Omental fat pad (tissue), 4 donors: ENCODE measurements around the gene PRND. TPM values are rescaled to one million over a fixed set of nuclear protein-coding genes. Genes with fewer than 3 reads are reported as not detected.
A peak's percentile ranks its signal among the peaks of the same experiment; 100 is the strongest.
"Not testable (repeated sequence)": the region's sequence is repeated elsewhere in the genome, so short reads cannot be mapped to it uniquely, and the experiment has no call there.

Source experiments
- ATAC-seq: fragments of 150-250 bp; one replicate; pipeline ENCODE4 v1.9.1; 2016; ENCODE audit warnings: mild to moderate bottlenecking, moderate library complexity; ENCODE audit not compliant: low FRiP score
- DNase-seq: peaks from one replicate; pipeline ENCODE4 v3.0.0-alpha.2; 2019; ENCODE audit warnings: low spot score
- CTCF ChIP-seq, 3 donors: fragments of 450-650 bp; IDR thresholded peaks; one replicate each; pipeline ENCODE4 v1.5.1; 2016 to 2017; ENCODE audit warnings: antibody characterized with exemption in 3 of 3, mild to moderate bottlenecking in 3 of 3, moderate library complexity in 2 of 3
- total RNA-seq, 4 donors: library from RNA; depleted of rRNA; stranded (reverse); fragments of >200 nt; gene quantifications; one replicate each; pipeline ENCODE4 v1.1.0, GENCODE V29; 2016

The PRND gene
- total RNA-seq, 4 donors from 2014 or later, result 0.09 TPM; not detected in 3

DNA sequence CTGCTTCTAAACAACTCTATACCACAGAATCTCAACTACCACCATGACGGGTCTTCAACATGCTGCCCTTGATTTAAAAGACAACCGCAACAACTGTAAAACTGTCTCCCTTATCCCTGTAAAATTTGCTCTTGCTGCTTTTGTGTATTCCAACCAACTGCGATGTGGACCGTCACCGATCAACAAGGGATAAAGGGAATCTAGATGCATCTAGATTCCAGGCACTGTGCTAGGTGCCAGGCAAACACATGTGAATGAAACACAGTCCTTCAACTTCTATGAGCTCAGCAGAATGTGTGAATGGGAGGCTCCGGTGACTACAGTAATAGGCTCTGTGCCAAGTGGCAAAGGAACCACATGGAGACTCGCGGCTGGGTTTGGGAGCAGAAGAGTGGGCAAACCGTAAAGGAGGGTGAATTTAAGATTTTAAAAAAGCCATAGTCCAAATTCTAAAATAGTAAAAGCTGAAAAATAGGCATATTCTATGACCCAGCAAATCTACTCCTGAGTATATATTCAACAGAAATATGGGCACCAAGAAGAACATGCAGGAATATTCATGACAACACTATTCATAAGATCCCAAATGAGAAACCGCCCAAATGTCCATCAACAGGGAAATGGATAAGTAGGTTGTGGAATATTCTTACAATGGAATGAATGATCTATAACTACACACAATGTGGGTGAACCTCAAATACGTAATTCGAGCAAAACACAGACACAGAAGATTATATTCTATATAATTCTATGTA, 3.7 kb upstream of the PRND start:
- ATAC-seq, result no peak
- no peak for TF ChIP-seq CTCF (IDR thresholded peaks at IDR 0.05)
- DNase-seq, result no peak

DNA sequence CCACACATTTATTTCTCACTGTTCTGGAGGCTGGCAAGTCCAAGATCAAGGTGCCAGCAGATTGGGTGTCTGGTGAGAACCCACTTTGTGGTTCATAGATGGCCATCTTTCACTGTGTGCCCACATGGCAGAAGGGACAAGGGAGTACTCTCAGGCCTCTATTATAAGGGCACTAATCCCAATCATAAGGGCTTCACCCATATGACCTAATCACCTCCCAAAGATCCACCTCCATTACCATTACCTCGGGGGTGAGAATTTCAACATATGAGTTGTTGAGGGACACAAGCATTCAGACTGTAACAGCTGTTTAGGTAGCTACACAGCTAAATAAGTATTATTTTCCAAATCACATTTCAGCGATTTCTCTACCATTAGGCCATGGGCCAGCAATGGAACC, 2.5 kb upstream of the PRND start:
- DNase-seq (no peak), ATAC-seq (no peak)
- TF ChIP-seq CTCF (IDR thresholded peaks at IDR 0.05), result no peak

- ATAC-seq, result peak; percentile 75
- DNase-seq, result no peak
Measured at GRCh38 chr20:4720041-4720976, 1.4 kb upstream of the PRND start.

DNA sequence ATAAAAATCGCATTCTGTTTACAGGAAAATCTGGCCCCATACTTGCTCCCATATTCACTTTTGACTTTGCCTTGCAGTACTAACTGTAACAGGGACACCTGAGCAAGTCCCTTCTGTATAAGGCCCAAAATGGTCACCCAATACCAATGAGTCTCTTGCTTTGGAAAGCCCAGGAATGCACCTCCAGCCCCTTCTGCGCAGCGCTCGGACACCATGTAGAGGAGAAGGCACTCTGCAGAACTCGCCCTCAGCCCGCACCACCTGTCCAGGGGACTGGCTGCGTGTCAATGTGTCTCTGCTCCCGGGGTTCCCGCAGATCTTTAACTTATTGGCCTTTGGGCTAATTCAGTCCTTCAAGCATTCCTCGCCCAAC, 746 bp upstream of the PRND start:
- ATAC-seq, result no peak

More at GRCh38 chr20:4720041-4720976, 1.4 kb upstream of the PRND start:
- peak in 2 of 3 donors; percentile 32 to 66 for TF ChIP-seq CTCF (IDR thresholded peaks at IDR 0.05)

DNA sequence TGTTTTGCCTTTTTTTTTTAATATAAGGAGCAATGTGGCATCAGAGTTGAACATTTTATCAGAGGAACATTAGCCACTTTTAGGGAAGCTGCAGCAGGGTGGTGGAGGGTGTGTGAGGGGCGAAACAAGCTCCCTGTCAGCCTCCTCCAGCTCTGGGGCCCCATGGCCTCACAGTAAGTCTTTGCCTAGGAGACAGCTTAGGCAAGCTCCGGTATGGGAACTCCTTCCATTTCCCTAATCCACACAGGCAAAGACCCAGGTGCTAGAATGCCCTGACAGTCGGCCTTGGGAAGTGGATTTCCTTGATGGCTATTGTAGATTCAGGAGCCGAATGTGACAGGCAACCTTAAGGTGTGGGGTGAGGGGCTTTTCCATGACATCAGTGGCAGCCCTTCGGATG, 862 bp downstream of the PRND start:
- DNase-seq (no peak), ATAC-seq (no peak)
- no peak for TF ChIP-seq CTCF (IDR thresholded peaks at IDR 0.05)

More for the DNA sequence above, 746 bp upstream of the PRND start:
- DNase-seq, result no peak
- no peak for TF ChIP-seq CTCF (IDR thresholded peaks at IDR 0.05)

DNA sequence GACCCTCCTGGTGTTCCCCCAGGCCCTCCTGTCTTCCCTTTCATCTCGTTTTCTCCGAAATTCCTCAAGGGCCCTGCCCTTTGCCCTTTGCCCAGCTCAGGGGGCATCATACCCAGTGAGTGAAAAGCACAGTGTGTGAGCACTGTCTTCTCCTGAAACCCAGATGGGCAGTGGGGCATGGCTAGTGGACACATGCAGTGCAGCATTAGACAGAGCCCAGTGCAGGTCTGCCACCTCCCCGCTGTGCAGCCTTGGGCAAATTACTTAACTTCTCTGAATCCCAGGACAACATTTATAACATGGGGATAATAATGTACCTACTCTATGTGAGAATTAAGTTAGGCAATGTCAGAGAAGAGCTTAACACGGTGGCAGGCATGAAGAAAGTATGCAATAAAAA, 1.3 kb downstream of the PRND start:
- DNase-seq (no peak), ATAC-seq (no peak)
- no peak for TF ChIP-seq CTCF (IDR thresholded peaks at IDR 0.05)

GRCh38 chr20:4723553-4723952, 1.8 kb downstream of the PRND start:
- DNase-seq, ATAC-seq: not testable (repeated sequence)
